Gastroesophageal sphincter (tissue), 3 donors: ENCODE results near the gene INTS11.

Experiments
- CTCF ChIP-seq, 4 experiments: fragments of 200-600 bp in 2 of 4; fragments of 450-650 bp in 2 of 4; sonication (generic) in 1 of 4; IDR thresholded peaks; one replicate each; pipeline ENCODE4 v1.5.1; 2017 to 2019; ENCODE audit warnings: antibody characterized with exemption in 4 of 4, mild to moderate bottlenecking in 2 of 4, moderate library complexity in 2 of 4
- POLR2AphosphoS5 ChIP-seq: sonication (generic); formaldehyde crosslinking; IDR thresholded peaks from one replicate; pipeline ENCODE4 v1.6.1; 2017; ENCODE audit warnings: antibody characterized with exemption

GRCh38 chr1:1373051-1373814 is 48.8 kb upstream of the INTS11 start:
- TF ChIP-seq CTCF (IDR thresholded peaks at IDR 0.05) (no peak), POLR2AphosphoS5 (no peak)
